HG03025 (cell line): ENCODE data around the gene PRR4.

Source experiments
- ATAC-seq: cut with Tn5 transposase; IDR thresholded peaks from one replicate; pipeline ENCODE4 v1.9.1; 2021; ENCODE audit warnings: mild to moderate bottlenecking, moderate library complexity; ENCODE audit not compliant: unreplicated experiment, low FRiP score

PRR4 gene

DNA sequence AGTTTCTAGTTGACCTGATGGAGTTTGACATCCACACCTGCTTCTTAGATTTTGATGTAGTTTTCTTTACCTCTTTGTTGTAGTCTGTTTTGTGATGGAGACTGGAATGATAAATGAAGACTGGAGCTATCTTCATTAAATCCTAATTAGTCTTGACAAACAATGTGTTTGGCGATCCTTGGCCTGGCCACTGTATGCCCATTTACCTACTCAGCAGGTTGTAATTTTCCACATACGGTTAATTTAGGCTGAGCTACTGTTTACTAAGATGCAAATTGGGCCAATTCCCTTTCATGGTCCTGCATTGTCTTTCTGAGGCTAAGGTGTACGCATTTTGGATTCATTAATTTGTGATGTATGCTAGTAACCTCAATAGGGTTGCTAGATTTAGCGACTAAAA lies 46.7 kb downstream of the PRR4 start, which contains the start of gene TAS2R7:
TAS2R7 (minus strand) TSS at position 41 of the 400 bp plus-strand sequence. CDS start 57 bp downstream, outside the sequence.
- ATAC-seq: no peak

DNA sequence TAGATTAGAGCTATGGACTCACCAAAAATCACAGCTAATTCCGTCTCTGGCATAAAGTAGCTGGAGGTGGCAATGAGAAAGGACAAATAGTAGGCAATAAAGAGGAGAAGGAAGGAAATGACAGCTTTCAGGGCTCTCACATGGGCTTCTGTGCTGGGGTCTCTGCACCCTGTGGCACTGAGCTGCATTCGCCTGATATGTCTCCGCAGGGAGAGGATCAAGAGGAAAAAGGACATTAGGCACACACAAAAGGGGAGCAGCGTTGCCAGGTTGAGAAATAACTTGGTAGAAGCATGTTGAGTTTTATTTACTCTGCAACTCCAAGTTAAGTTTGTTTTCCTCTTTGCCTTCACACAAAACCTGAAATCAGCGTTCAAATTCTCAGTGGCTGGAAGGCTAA lies 47.5 kb downstream of the PRR4 start:
- no peak for ATAC-seq
